NCI-H2081 (cell line): ENCODE data around the gene SOX2.
"Not testable (repeated sequence)": the region's sequence is repeated elsewhere in the genome, so short reads cannot be mapped to it uniquely, and the experiment has no call there.

ENCODE experiments used
- DNase-seq, 2 experiments: peaks; one replicate each; lab custom pipeline; 2025; lab: John Stamatoyannopoulos, UW

SOX2 gene

DNA sequence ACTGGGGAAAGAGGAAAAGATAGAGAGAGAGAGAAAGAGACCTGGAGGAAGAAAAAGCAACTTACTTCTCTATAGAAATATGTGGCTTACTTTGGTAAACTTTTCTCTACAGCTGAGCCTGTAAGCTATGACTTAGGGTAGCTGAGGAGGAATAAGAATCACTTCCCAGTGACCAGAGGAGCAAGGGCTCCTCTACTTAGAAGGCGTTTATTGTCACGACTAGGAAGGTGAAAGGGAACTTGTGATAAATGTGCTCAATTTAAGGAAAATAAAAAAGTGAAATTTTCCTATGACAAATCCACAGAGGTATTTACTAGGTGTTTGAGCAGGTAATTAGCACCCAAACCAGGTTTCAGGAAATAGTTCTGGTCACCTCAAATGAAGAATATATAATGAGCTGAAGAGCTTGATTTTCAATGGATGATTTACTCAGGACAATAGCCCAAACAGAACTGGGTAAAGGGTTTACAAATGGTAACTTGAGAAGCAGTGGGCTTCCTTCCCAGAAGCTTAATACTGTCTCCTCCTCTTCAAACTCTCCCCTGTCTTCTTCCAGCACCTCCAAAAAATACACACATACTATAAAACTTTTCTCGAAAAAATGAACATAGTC is 46.1 kb downstream of the SOX2 start:
- peak; percentile 64 to 82 for DNase-seq

DNA sequence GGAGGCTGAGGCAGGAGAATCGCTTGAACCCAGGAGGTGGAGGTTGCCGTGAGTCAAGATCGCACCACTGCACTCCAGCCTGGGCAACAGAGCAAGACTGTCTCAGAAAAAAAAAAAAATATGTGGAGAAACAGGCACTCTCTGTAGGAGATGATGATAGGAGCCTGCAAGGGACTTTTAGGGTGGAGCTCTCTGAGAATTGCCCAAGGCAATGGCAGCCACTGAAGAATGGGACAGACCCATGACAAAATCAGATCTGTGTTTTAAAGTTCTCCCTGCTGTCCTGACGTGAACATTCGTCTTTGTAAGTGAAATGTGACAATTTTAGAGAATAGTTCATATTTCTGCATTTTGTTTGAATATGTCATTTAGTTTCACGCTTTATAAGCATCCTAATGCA is 50.2 kb downstream of the SOX2 start:
- no peak for DNase-seq

DNA sequence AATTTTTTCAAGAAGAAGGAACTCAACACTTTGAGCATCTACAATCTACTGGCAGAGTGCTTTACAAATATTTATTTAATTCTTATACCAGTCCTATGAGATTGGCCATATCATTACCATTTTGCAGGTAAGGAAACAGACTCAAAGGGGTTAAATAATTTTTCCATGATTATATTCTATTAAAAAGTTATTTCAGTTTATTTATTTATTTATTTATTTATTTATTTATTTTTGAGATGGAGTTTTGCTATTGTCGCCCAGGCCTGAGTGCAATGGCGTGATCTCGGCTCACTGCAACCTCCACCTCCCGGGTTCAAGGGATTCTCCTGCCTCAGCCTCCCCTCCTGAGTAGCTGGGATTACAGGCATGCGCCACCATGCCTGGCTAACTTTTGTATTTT is 52.3 kb downstream of the SOX2 start:
- not testable (repeated sequence) for DNase-seq
